ENCODE measurements around the gene COL4A2. TPM values are rescaled to one million over a fixed set of nuclear protein-coding genes. Genes with fewer than 3 reads are reported as not detected.

The COL4A2 gene
- total RNA-seq, 2 experiments from 2014 or later, result not detected

DNA sequence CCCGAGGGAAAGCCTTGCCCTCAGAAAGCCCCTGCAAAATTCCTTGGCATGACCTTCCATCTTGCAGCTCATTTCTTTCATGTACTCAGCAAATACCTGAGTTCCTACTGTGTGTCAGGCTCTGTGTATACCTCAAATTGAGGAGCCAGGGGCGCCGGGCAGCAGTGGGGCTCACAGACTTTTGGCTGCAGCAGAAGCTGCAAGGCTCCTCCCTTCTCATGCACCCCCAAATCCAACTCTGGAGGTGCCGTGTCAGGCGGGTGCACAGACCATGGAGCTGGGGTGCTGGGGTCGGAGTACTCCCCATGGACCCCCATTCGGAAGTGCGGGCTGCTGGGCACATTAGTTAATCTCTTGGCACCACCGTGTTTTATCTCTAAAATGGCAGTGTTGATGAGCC lies 72.3 kb downstream of the COL4A2 start:
- H3K9me3 Mint-ChIP-seq (ENCODE audit: insufficient read depth), result peaks cover 5% of the 10 kb centered on the region
- POLR2A ChIA-PET, result no interaction called here
- H3K4me1 Mint-ChIP-seq (ENCODE audit: low read depth), result no peaks in the 10 kb centered on the region
- no peak overlapping the region for H3K27ac Mint-ChIP-seq
- no peak overlapping the region for H3K4me3 Mint-ChIP-seq
- CTCF ChIA-PET, result no interaction called here
- H3K36me3 Mint-ChIP-seq (ENCODE audit: low read depth), result no peaks in the 10 kb centered on the region
- H3K27me3 Mint-ChIP-seq (ENCODE audit: low read depth), result peaks cover 4% of the 10 kb centered on the region
- ATAC-seq (no peak), DNase-seq (no peak)

DNA sequence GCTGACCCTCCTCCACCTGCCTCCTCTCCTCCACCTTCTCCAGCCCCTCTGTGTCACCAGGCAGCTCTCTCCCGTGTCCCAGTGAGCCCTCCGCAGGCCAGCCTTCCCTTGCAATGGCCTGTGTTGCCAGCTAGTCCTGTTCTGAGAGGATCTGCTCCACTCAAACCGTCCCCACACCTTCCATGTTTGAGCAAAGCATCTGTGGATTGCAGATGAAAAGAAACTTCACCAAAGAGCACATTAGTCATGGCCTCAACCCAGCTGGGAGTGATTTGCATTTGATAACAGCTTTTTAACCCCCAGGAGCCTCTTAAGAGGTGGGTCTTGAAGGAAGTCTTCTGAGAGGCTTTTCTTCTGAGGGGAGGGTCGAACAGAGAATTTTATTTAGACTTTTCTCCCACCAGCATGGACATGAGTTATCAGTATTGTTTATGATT lies 72.8 kb downstream of the COL4A2 start:
- no peaks in the 10 kb centered on the region for H3K36me3 Mint-ChIP-seq (ENCODE audit: low read depth)
- DNase-seq (no peak), ATAC-seq (no peak)
- H3K4me1 Mint-ChIP-seq (ENCODE audit: low read depth), result no peaks in the 10 kb centered on the region
- H3K27me3 Mint-ChIP-seq (ENCODE audit: low read depth), result no peaks in the 10 kb centered on the region
- peaks cover 5% of the 10 kb centered on the region for H3K9me3 Mint-ChIP-seq (ENCODE audit: insufficient read depth)
- no peak overlapping the region for H3K27ac Mint-ChIP-seq
- H3K4me3 Mint-ChIP-seq, result no peak overlapping the region
- ChIA-PET CTCF (no interaction called here), POLR2A (no interaction called here)

DNA sequence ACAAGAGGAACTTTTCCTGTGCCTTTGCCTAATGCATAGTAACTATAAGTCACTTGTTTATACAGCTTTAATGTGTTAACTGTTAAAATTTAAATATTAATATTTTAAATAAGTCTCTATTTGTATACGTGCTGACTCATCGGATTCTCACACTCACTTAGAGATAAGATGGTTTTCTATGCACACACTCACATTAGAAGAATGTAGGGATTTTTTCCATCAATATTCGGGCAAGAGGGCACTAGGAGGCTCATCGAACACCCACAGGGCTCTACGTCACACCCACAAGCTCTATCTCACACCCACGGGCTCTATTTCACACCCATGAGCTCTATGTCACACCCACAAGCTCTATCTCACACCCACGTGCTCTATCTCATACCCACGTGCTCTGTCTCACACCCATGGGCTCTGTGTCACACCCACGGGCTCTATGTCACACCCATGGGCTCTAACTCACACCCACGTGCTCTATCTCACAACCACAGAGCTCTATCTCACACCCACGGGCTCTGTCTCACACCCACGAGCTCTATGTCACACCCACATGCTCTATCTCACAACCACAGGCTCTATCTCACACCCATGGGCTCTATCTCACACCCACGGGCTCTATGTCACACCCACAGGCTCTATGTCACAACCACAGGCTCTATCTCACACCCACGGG lies 73.4 kb downstream of the COL4A2 start:
- ATAC-seq (no peak), DNase-seq (no peak)
- no peak overlapping the region for H3K27ac Mint-ChIP-seq
- POLR2A ChIA-PET, result interaction anchor here (0.6 kb wide), 1 partner anchor 575 kb away, joined by 3 read pairs; no protein-coding TSS in a partner anchor
- H3K36me3 Mint-ChIP-seq (ENCODE audit: low read depth), result no peaks in the 10 kb centered on the region
- no peaks in the 10 kb centered on the region for H3K4me1 Mint-ChIP-seq (ENCODE audit: low read depth)
- no peaks in the 10 kb centered on the region for H3K27me3 Mint-ChIP-seq (ENCODE audit: low read depth)
- CTCF ChIA-PET, result no interaction called here
- H3K9me3 Mint-ChIP-seq (ENCODE audit: insufficient read depth), result peaks cover 5% of the 10 kb centered on the region
- no peak overlapping the region for H3K4me3 Mint-ChIP-seq

DNA sequence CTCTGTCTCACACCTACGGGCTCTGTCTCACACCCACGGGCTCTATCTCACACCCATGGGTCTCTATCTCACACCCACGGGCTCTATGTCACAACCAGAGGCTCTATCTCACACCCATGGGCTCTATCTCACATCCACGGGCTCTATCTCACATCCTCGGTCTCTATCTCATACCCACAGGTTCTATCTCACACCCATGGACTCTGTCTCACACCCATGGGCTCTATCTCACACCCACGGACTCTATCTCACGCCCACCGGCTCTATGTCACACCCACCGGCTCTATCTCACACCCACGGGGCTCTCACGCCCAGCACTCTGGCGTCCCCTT lies 73.9 kb downstream of the COL4A2 start:
- ChIA-PET CTCF (no interaction called here), POLR2A (interaction anchor here (0.6 kb wide), 1 partner anchor 575 kb away, joined by 3 read pairs; no protein-coding TSS in a partner anchor)
- Mint-ChIP-seq H3K4me3 (no peak overlapping the region), H3K4me1 (ENCODE audit: low read depth) (no peaks in the 10 kb centered on the region), H3K36me3 (ENCODE audit: low read depth) (no peaks in the 10 kb centered on the region), H3K27me3 (ENCODE audit: low read depth) (no peaks in the 10 kb centered on the region), H3K27ac (no peak overlapping the region), H3K9me3 (ENCODE audit: insufficient read depth) (peaks cover 5% of the 10 kb centered on the region)
- DNase-seq (no peak), ATAC-seq (no peak)

DNA sequence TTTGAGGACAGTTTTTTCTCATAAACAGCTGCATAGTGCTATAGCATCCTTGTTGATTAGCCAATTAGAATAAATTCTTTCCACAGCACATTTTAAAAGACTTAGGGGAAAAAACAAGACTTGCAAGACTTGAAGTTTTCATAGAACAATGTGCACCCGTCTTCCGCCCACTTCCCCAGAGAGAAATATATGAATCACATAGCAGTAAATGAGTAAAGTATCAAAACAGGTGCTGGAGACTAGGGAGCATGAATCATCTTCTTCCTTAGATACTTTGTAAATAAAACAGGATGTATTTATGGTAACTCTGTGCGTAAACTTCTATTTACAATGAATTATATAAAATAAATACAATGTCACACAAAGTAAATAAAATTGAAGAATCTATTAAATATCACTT lies 75.1 kb downstream of the COL4A2 start:
- DNase-seq, result no peak
- Mint-ChIP-seq H3K27ac (no peak overlapping the region), H3K27me3 (ENCODE audit: low read depth) (no peaks in the 10 kb centered on the region), H3K9me3 (ENCODE audit: insufficient read depth) (peaks cover 5% of the 10 kb centered on the region), H3K36me3 (ENCODE audit: low read depth) (no peaks in the 10 kb centered on the region), H3K4me1 (ENCODE audit: low read depth) (no peaks in the 10 kb centered on the region), H3K4me3 (no peak overlapping the region)
- no peak for ATAC-seq
- ChIA-PET POLR2A (no interaction called here), CTCF (no interaction called here)

DNA sequence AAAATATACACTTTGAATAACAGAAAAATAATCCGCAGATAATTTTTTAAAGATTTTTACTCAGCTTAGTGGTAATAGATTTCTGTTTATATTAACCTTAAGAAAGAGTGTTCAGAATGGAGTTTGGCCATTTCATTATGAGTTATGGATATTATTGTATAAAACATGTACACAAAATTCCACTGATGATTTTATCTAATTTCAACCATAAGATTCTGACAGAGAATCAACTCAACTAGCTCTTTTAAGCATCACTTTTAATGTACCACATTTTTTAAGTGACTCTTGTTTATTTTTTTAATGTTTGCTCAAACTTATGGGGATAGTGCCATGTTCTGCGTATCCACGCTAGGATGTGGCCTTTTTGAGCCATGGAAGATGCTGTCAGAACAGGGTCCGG lies 75.7 kb downstream of the COL4A2 start:
- ChIA-PET CTCF (no interaction called here), POLR2A (no interaction called here)
- no peak overlapping the region for H3K4me3 Mint-ChIP-seq
- H3K4me1 Mint-ChIP-seq (ENCODE audit: low read depth), result no peaks in the 10 kb centered on the region
- peaks cover 5% of the 10 kb centered on the region for H3K9me3 Mint-ChIP-seq (ENCODE audit: insufficient read depth)
- no peaks in the 10 kb centered on the region for H3K36me3 Mint-ChIP-seq (ENCODE audit: low read depth)
- DNase-seq, result no peak
- H3K27me3 Mint-ChIP-seq (ENCODE audit: low read depth), result no peaks in the 10 kb centered on the region
- no peak for ATAC-seq
- no peak overlapping the region for H3K27ac Mint-ChIP-seq

DNA sequence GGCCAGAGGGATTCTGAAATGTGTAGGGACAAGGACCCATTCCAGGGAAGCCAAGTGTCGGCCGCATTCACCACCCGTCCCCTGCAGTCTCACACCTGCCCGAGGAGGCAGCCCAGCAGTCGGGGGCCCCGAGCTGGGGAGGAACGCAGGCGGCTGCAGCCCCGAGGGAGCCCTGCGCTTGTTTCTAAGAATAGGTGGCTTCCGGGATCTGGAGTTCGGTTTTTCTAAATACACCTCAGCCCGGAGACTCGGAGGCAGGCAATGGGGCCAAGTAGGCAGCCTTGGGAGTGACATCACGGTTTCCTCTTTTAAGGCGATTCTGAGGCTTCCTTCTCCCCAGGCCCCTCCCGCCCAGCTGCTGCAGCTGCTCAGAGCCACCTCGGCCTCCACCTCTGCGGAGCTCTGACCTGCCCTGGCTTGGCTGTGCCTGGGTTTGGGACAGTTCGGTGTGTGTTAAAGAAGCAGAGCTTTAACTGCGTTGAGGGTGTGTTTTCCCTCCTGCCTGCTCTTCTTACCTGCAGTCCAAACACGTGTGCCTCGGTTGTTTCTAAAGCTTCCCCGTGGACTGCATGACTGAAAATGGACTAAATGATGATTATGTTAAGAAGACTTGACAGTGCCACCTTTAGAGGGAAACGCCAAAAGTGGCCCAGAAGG lies 80.5 kb downstream of the COL4A2 start:
- DNase-seq (peak; percentile 24), ATAC-seq (no peak)
- Mint-ChIP-seq H3K27ac (no peak overlapping the region), H3K4me3 (no peak overlapping the region), H3K36me3 (ENCODE audit: low read depth) (no peaks in the 10 kb centered on the region), H3K27me3 (ENCODE audit: low read depth) (peaks cover 20% of the 10 kb centered on the region), H3K4me1 (ENCODE audit: low read depth) (no peaks in the 10 kb centered on the region), H3K9me3 (ENCODE audit: insufficient read depth) (no peaks in the 10 kb centered on the region)
- POLR2A ChIA-PET, result no interaction called here
- CTCF ChIA-PET, result no interaction called here

DNA sequence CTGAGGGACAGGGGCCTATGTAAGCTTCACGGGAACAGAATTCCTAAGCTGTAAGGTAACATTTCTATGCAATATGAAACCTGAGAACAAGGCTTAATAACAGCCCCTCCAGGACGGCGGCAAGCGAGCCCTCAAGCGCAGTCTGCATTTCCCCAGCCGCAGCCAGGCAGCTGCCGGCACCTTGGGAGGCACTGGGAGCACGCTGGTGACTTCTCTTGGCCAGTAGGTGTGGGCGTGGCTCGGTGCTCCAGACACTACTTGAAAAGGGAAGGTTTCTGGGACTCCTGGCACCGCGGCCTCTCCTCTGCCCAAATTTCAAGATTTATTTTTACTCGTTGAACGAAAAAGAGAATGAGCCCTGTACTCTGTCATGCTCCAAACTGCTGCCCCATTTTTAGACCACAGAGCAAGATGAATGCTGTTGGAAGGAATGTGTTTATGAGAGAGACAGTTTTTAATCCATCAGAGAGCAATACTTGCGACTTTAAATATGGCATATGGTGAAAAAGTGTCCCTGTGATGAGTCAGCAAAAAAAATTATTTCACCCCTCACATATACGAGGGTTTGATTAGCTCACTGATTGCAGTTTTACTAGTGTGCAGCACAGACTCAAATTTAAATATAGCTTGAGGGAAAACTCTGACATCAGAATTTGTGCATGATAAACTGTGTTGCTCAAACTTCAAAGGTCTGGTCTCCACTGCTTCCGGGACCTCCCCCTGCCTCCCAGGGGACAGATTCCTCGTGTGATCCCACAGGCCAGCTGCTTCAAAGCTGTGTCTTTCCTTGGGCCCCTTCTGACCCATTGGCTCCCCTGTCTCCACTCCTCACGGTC lies 81.2 kb downstream of the COL4A2 start:
- no peak for DNase-seq
- no peaks in the 10 kb centered on the region for H3K36me3 Mint-ChIP-seq (ENCODE audit: low read depth)
- peaks cover 20% of the 10 kb centered on the region for H3K27me3 Mint-ChIP-seq (ENCODE audit: low read depth)
- H3K27ac Mint-ChIP-seq, result no peak overlapping the region
- H3K4me3 Mint-ChIP-seq, result no peak overlapping the region
- no peak for ATAC-seq
- POLR2A ChIA-PET, result no interaction called here
- no peaks in the 10 kb centered on the region for H3K9me3 Mint-ChIP-seq (ENCODE audit: insufficient read depth)
- H3K4me1 Mint-ChIP-seq (ENCODE audit: low read depth), result no peaks in the 10 kb centered on the region
- CTCF ChIA-PET, result no interaction called here

DNA sequence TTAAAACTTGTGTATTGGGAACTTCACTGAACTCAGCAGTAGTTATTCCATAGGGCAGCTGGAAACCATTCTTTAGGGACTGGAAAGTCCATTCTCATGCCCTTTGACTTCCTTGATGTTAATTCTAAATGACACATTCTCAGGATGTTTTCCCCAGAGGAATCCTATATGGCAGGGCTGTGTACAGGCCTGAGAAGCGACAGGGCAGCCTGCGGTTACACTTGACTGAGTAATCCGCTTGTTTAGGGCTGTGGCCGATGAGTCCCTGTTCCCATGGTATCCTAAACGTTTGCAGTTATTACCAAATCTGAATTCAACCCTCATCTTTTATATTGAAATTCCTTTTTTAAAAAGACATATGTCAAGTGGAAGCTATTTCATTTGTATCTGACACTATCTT lies 83.5 kb downstream of the COL4A2 start:
- Mint-ChIP-seq H3K4me3 (no peak overlapping the region), H3K27ac (no peak overlapping the region), H3K4me1 (ENCODE audit: low read depth) (no peaks in the 10 kb centered on the region), H3K36me3 (ENCODE audit: low read depth) (no peaks in the 10 kb centered on the region), H3K9me3 (ENCODE audit: insufficient read depth) (no peaks in the 10 kb centered on the region), H3K27me3 (ENCODE audit: low read depth) (peaks cover 24% of the 10 kb centered on the region)
- DNase-seq, result no peak
- ChIA-PET POLR2A (no interaction called here), CTCF (no interaction called here)
- no peak for ATAC-seq

DNA sequence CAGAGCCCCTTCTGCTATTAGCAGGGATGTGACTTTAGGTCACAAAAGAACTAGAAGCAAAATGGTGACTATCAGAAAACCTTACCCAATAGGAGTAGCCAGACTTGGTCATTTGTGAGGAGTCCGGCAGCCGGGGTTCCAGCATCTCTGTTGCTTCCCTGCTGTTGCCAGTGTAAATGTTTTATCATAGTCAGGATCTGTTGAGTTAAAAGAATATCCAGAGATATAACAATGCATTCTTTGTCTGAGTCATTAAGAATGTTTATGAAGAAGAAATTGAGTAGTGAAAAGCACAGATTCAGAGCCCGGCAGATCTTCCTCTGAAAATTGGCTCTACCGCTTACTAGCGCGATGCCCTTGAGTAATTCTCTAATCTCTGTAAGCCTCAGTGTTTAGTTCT lies 84.2 kb downstream of the COL4A2 start:
- POLR2A ChIA-PET, result no interaction called here
- no peak for DNase-seq
- Mint-ChIP-seq H3K36me3 (ENCODE audit: low read depth) (no peaks in the 10 kb centered on the region), H3K27me3 (ENCODE audit: low read depth) (peaks cover 24% of the 10 kb centered on the region), H3K4me3 (no peak overlapping the region), H3K9me3 (ENCODE audit: insufficient read depth) (no peaks in the 10 kb centered on the region), H3K4me1 (ENCODE audit: low read depth) (no peaks in the 10 kb centered on the region), H3K27ac (no peak overlapping the region)
- CTCF ChIA-PET, result no interaction called here
- ATAC-seq, result no peak

DNA sequence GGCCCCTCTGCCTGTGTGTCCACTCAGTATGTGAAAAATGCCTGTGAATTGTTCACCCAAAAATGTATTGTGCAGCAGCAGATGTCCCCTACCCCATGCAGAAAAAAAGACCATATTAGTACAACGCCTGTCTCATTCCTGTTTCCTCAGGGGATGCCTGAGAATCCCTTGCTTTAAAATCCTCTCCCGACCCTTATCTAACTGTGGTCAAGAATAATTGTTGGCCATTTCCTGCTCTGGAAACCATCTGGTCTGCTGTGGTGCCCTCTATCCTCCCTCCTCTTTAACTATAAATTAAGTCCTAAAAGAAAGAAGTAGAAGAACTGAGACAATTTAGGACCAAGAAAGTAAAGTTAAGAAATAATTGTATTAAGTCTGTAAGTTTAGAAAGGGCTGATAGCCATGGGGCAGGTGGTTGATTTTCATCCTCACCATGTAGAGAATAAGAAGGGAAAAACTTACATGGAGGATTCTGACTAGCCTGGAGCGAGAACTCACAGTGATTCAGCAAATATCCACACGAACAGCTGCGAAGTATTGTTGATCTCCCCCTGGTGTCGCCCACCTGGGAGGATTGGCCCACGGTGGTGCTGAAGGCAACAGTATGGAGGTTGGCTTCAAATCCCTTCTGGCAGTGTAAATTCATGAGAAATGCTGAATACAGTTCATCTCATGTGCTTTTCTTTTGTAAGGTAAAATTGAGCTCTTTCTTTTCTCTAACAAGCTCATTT lies 85.6 kb downstream of the COL4A2 start:
- no peak overlapping the region for H3K4me3 Mint-ChIP-seq
- POLR2A ChIA-PET, result no interaction called here
- CTCF ChIA-PET, result no interaction called here

DNA sequence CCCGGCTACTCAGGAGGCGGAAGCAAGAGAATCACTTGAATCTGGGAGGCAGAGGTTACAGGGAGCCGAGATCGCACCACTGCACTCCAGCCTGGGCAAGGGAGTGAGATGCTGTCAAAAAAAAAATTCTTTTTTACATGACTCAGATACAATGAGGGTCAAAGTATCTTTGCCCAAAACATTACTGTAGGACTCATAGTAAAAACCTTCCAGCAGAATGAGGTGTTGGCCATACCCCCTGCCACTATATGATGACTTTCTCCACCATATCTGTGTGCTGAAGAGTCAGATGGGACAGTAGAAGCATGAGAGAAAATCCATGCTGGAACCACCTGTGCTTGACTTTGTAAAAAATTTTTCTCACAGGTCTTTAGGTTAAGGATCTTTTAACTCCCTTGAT lies 86.7 kb downstream of the COL4A2 start:
- DNase-seq (no peak), ATAC-seq (no peak)
- no peak overlapping the region for H3K4me3 Mint-ChIP-seq
- H3K27me3 Mint-ChIP-seq (ENCODE audit: low read depth), result peaks cover 35% of the 10 kb centered on the region
- H3K9me3 Mint-ChIP-seq (ENCODE audit: insufficient read depth), result no peaks in the 10 kb centered on the region
- ChIA-PET CTCF (no interaction called here), POLR2A (no interaction called here)
- H3K4me1 Mint-ChIP-seq (ENCODE audit: low read depth), result no peaks in the 10 kb centered on the region
- H3K36me3 Mint-ChIP-seq (ENCODE audit: low read depth), result no peaks in the 10 kb centered on the region
- H3K27ac Mint-ChIP-seq, result no peak overlapping the region

More for the DNA sequence above, 85.6 kb downstream of the COL4A2 start:
- Mint-ChIP-seq H3K27me3 (ENCODE audit: low read depth) (peaks cover 28% of the 10 kb centered on the region), H3K4me1 (ENCODE audit: low read depth) (no peaks in the 10 kb centered on the region), H3K9me3 (ENCODE audit: insufficient read depth) (no peaks in the 10 kb centered on the region), H3K36me3 (ENCODE audit: low read depth) (no peaks in the 10 kb centered on the region), H3K27ac (no peak overlapping the region)
- ATAC-seq, result no peak
- no peak for DNase-seq

Data from activated CD8-positive, alpha-beta T cell treated with anti-CD3 and anti-CD28 coated beads, Interleukin-2, amount 10 ng/mL, durations not matched to agents 7 days and 5 days (primary cell).